CMK (cell line): Measurements from ENCODE around the gene CHRM4.

Experiments
- DNase-seq: peaks from one replicate; pipeline ENCODE4 v3.0.0-alpha.2; 2010; ENCODE audit warnings: low read depth

CHRM4 gene

GRCh38 chr11:46402957-46403902 lies 11.7 kb upstream of the CHRM4 start:
- DNase-seq, result no peak

- no peak for DNase-seq
Observed at GRCh38 chr11:46397526-46397925, 6.0 kb upstream of the CHRM4 start.

GRCh38 chr11:46393759-46394158 lies 2.2 kb upstream of the CHRM4 start:
- DNase-seq, result no peak

- DNase-seq, result no peak
Observed at GRCh38 chr11:46393231-46393616, 1.6 kb upstream of the CHRM4 start.

- no peak for DNase-seq
Observed at GRCh38 chr11:46392421-46393230, 1.1 kb upstream of the CHRM4 start.

- DNase-seq, result no peak
Observed at GRCh38 chr11:46391186-46391577, 394 bp downstream of the CHRM4 start.

GRCh38 chr11:46390331-46391171 lies 1.0 kb downstream of the CHRM4 start:
- no peak for DNase-seq

- DNase-seq, result no peak
Observed at GRCh38 chr11:46389450-46390330, 1.9 kb downstream of the CHRM4 start.

- DNase-seq, result no peak
Observed at GRCh38 chr11:46388619-46389449, 2.7 kb downstream of the CHRM4 start.

GRCh38 chr11:46387919-46388618 lies 3.5 kb downstream of the CHRM4 start:
- DNase-seq, result no peak

- no peak for DNase-seq
Observed at GRCh38 chr11:46387456-46387855, 4.1 kb downstream of the CHRM4 start.

GRCh38 chr11:46386674-46387073 lies 4.9 kb downstream of the CHRM4 start:
- DNase-seq, result no peak

- DNase-seq, result no peak
Observed at GRCh38 chr11:46386005-46386578, 5.5 kb downstream of the CHRM4 start.

- DNase-seq, result no peak
Observed at GRCh38 chr11:46385169-46386004, 6.2 kb downstream of the CHRM4 start.

- DNase-seq, result no peak
Observed at GRCh38 chr11:46383974-46384701, 7.4 kb downstream of the CHRM4 start.

- no peak for DNase-seq
Observed at GRCh38 chr11:46383404-46383758, 8.2 kb downstream of the CHRM4 start.

- no peak for DNase-seq
Observed at GRCh38 chr11:46382646-46383403, 8.8 kb downstream of the CHRM4 start.
